ENCODE results near the gene PHF14. TPM values are rescaled to one million over a fixed set of nuclear protein-coding genes. Genes with fewer than 3 reads are reported as not detected.

The PHF14 gene
- total RNA-seq, 6 donors from 2014 or later: 19.0 to 85.9 (median 24.0) TPM

DNA sequence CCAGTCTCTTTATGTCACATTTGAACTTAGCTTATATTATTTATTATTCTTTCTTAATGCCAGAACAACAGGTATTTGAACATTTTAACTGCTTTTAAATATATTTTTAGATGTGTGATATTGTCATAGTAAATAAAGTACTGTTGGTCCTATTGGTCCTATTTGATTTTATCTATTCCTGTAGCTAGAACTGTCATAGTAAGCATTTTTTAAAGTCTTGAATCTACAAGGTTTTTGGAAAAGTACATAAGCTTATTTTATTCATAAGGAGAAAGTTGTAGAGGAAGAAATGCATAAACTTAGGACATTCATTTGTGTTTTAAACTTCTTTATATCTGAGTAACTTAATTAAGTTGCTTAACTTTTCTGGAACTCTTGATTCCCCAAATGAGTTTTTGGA is 136.0 kb downstream of the PHF14 start:
- no peak overlapping the region for H3K4me3 ChIP-seq
- no peaks in the 10 kb centered on the region for H3K4me1 ChIP-seq
- ATAC-seq (ENCODE audit: low FRiP score in 2 of 2) (no peak), DNase-seq (no peak)
- no peak for TF ChIP-seq POLR2A (IDR thresholded peaks at IDR 0.05)
- TF ChIP-seq, protein P1, sequence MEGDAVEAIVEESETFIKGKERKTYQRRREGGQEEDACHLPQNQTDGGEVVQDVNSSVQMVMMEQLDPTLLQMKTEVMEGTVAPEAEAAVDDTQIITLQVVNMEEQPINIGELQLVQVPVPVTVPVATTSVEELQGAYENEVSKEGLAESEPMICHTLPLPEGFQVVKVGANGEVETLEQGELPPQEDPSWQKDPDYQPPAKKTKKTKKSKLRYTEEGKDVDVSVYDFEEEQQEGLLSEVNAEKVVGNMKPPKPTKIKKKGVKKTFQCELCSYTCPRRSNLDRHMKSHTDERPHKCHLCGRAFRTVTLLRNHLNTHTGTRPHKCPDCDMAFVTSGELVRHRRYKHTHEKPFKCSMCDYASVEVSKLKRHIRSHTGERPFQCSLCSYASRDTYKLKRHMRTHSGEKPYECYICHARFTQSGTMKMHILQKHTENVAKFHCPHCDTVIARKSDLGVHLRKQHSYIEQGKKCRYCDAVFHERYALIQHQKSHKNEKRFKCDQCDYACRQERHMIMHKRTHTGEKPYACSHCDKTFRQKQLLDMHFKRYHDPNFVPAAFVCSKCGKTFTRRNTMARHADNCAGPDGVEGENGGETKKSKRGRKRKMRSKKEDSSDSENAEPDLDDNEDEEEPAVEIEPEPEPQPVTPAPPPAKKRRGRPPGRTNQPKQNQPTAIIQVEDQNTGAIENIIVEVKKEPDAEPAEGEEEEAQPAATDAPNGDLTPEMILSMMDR (IDR thresholded peaks at IDR 0.05): no peak
- no peak for TF ChIP-seq POLR2AphosphoS5 (IDR thresholded peaks at IDR 0.05)
- TF ChIP-seq EP300 (IDR thresholded peaks at IDR 0.05): no peak
- H3K27me3 ChIP-seq: no peaks in the 10 kb centered on the region
- H3K36me3 ChIP-seq: no peaks in the 10 kb centered on the region
- no peaks in the 10 kb centered on the region for H3K9me3 ChIP-seq
- no peak overlapping the region for H3K27ac ChIP-seq

DNA sequence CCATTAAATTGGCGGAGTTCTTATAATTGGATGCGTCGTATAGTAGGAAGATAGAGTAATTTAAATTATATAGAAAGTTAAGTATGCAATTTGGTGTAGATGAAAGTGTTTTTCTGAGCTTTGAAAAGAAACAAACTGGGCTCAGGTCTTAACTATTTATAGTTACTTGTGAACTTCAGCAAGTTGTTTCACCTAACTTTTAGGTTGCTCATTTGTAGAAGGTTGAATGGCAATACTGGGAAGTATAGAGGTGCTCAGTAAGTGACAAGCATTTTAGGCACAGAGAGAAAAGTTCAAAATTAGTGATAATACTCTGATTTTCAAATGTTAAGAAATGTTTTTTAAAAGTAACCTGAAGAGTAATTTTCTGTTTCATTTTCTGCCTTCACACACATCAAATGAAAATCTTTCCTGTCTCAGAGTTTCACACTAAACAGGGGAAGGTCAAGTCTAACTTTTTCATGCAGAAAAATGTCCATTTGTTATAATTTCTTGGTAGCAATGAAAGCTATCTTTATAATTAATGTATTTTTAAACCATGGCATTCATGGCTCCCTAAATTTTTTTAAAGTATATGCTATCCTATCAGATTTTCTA is 146.5 kb downstream of the PHF14 start:
- no peak for TF ChIP-seq POLR2AphosphoS5 (IDR thresholded peaks at IDR 0.05)
- TF ChIP-seq, protein P1 (IDR thresholded peaks at IDR 0.05): no peak
- TF ChIP-seq EP300 (IDR thresholded peaks at IDR 0.05): no peak
- TF ChIP-seq POLR2A (IDR thresholded peaks at IDR 0.05): no peak
- Histone ChIP-seq H3K27me3 (no peaks in the 10 kb centered on the region), H3K9me3 (no peaks in the 10 kb centered on the region), H3K36me3 (no peaks in the 10 kb centered on the region), H3K4me3 (no peak overlapping the region), H3K27ac (no peak overlapping the region), H3K4me1 (no peaks in the 10 kb centered on the region)
- WGBS, 2 donors: 98 to 99% methylated on average over 3 of the region's 3 CpGs
- DNase-seq: no peak
- ATAC-seq (ENCODE audit: low FRiP score in 2 of 2): no peak

DNA sequence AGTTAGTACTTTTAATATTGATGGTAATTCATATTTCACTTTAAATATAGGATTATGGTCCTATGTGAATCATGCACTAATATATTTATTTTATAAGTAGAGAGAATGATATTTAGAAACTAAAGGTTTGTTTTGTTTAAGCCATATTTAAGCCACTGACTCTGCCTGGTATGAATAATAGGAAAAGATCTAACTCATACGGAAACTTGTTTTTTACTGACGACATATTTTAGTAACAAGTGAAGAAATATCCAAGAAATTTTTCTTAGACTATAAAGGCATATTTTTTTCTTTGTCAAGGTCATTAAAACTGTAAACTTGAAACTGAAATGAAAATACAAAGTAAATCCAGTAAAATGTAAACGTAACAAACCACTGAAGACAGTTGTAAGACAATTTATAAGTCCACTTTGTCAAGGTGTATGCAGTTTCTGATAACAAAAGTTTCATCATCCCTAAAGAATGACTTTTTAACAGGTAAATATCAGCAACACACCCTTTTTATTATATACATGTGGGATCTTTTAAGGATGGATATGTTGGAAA is 147.1 kb downstream of the PHF14 start:
- 85 to 90% methylated on average over 3 of the region's 3 CpGs for WGBS, 2 donors
- no peak for TF ChIP-seq POLR2AphosphoS5 (IDR thresholded peaks at IDR 0.05)
- TF ChIP-seq POLR2A (IDR thresholded peaks at IDR 0.05): no peak
- TF ChIP-seq, protein P1 (IDR thresholded peaks at IDR 0.05): no peak
- TF ChIP-seq EP300 (IDR thresholded peaks at IDR 0.05): no peak
- no peak overlapping the region for H3K4me3 ChIP-seq
- H3K27me3 ChIP-seq: no peaks in the 10 kb centered on the region
- no peaks in the 10 kb centered on the region for H3K36me3 ChIP-seq
- DNase-seq (no peak), ATAC-seq (ENCODE audit: low FRiP score in 2 of 2) (no peak)
- H3K4me1 ChIP-seq: no peaks in the 10 kb centered on the region
- no peaks in the 10 kb centered on the region for H3K9me3 ChIP-seq
- H3K27ac ChIP-seq: no peak overlapping the region

DNA sequence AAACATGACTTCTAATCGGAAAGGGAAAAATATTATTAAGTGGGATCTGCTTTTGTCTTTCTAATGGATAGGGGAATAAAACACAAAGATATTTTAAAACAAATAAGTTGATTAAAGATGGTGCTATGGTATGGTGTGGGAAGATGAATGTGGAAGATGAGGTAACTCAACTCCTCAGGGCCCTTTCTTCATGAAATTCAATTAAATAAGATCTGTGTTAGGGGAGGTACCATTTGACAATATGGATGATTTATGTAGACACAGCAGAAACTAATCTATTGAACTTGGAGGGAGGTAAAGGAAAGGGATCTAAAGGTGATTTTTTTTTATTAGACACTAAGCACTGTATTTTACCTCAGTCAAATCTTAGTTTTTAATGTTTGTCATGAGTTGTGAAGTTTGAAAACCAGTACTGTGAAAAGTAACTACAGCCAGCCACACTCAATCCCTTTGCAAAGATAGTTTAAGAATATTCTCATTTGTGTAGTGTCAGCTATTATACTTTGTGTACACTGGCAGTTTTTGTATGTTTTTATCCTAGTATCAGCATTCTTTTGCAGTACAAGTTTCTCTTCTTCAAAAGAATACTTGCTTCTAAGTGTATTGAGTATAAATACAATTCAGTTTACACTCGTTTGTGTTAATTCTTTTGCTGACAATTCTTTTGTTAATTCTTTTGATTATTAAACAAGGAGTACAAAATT is 151.3 kb downstream of the PHF14 start:
- TF ChIP-seq EP300 (IDR thresholded peaks at IDR 0.05) (no peak), POLR2A (IDR thresholded peaks at IDR 0.05) (no peak), POLR2AphosphoS5 (IDR thresholded peaks at IDR 0.05) (no peak)
- TF ChIP-seq, protein P1 (IDR thresholded peaks at IDR 0.05): no peak

More for the DNA sequence above, 151.3 kb downstream of the PHF14 start:
- WGBS, 2 donors: 75 to 83% methylated on average over 2 of the region's 2 CpGs
- Histone ChIP-seq H3K4me3 (no peak overlapping the region), H3K9me3 (no peaks in the 10 kb centered on the region), H3K4me1 (no peaks in the 10 kb centered on the region), H3K36me3 (no peaks in the 10 kb centered on the region), H3K27me3 (no peaks in the 10 kb centered on the region), H3K27ac (no peak overlapping the region)
- DNase-seq (no peak), ATAC-seq (ENCODE audit: low FRiP score in 2 of 2) (no peak)
